GM19463 (cell line): ENCODE data around the gene SH3RF1.

Experiments
- ATAC-seq: cut with Tn5 transposase; IDR thresholded peaks from one replicate; pipeline ENCODE4 v1.9.1; 2021; ENCODE audit warnings: mild to moderate bottlenecking, moderate library complexity; ENCODE audit not compliant: unreplicated experiment

The SH3RF1 gene

GRCh38 chr4:169167957-169168858 lies 102.5 kb downstream of the SH3RF1 start:
- ATAC-seq, result peak; percentile 97

GRCh38 chr4:169164669-169165415 lies 105.9 kb downstream of the SH3RF1 start:
- ATAC-seq, result no peak

GRCh38 chr4:169163947-169164668 lies 106.6 kb downstream of the SH3RF1 start:
- ATAC-seq, result no peak

- no peak for ATAC-seq
Observed at GRCh38 chr4:169163495-169163894, 107.3 kb downstream of the SH3RF1 start.

GRCh38 chr4:169160825-169161224 lies 109.9 kb downstream of the SH3RF1 start:
- ATAC-seq, result no peak

GRCh38 chr4:169159624-169160171 lies 111.1 kb downstream of the SH3RF1 start:
- no peak for ATAC-seq

GRCh38 chr4:169158861-169159260 lies 111.9 kb downstream of the SH3RF1 start:
- no peak for ATAC-seq

- no peak for ATAC-seq
Observed at GRCh38 chr4:169158046-169158445, 112.7 kb downstream of the SH3RF1 start.

GRCh38 chr4:169156392-169156791 lies 114.4 kb downstream of the SH3RF1 start:
- ATAC-seq, result no peak

GRCh38 chr4:169154121-169154520 lies 116.6 kb downstream of the SH3RF1 start:
- no peak for ATAC-seq

GRCh38 chr4:169153481-169154087 lies 117.2 kb downstream of the SH3RF1 start:
- ATAC-seq, result no peak

GRCh38 chr4:169152899-169153298 lies 117.9 kb downstream of the SH3RF1 start:
- ATAC-seq, result no peak

GRCh38 chr4:169152098-169152497 lies 118.7 kb downstream of the SH3RF1 start:
- no peak for ATAC-seq

- no peak for ATAC-seq
Observed at GRCh38 chr4:169151671-169152070, 119.1 kb downstream of the SH3RF1 start.

GRCh38 chr4:169150806-169151205 lies 120.0 kb downstream of the SH3RF1 start:
- no peak for ATAC-seq

- no peak for ATAC-seq
Observed at GRCh38 chr4:169148885-169149284, 121.9 kb downstream of the SH3RF1 start.

GRCh38 chr4:169147191-169147590 lies 123.6 kb downstream of the SH3RF1 start:
- ATAC-seq, result no peak

- no peak for ATAC-seq
Observed at GRCh38 chr4:169144061-169144600, 126.6 kb downstream of the SH3RF1 start.

- ATAC-seq, result no peak
Observed at GRCh38 chr4:169143335-169143734, 127.4 kb downstream of the SH3RF1 start.

- no peak for ATAC-seq
Observed at GRCh38 chr4:169142906-169143305, 127.8 kb downstream of the SH3RF1 start.
